SK-N-SH (cell line): ENCODE data around the gene SPTBN5. TPM values are rescaled to one million over a fixed set of nuclear protein-coding genes. Genes with fewer than 3 reads are reported as not detected.

Experiments used
- CTCF ChIA-PET: fragments of 300-600, 350-600 bp; formaldehyde crosslinking; extraction: SDS; loops from one replicate; lab custom pipeline; 2021; lab: Yijun Ruan, JAX
- POLR2A ChIA-PET: fragments of 350-600 bp; sonication (Branson Sonifier 250); formaldehyde crosslinking; extraction: SDS; loops from one replicate; lab custom pipeline; 2020; ENCODE audit warnings: antibody characterized with exemption, inconsistent platforms; lab: Yijun Ruan, JAX
- DNase-seq: peaks from one replicate; pipeline ENCODE4 v3.0.0; 2012
- H2AFZ ChIP-seq: fragments of 200-600 bp; sonication (generic); 2 replicates; pipeline ENCODE4 v1.8.1; 2016; ENCODE audit warnings: antibody characterized with exemption, mild to moderate bottlenecking, low read depth
- H3F3A ChIP-seq: fragments of 200-600 bp; sonication (generic); replicated peaks from 2 replicates; pipeline ENCODE3; 2016; ENCODE audit warnings: antibody characterized with exemption, mild to moderate bottlenecking; ENCODE audit not compliant: insufficient read depth
- H3K27ac ChIP-seq, 2 experiments: fragments of 200-500 bp in 1 of 2; fragments of 200-600 bp in 1 of 2; sonication (Bioruptor generic) in 1 of 2; sonication (generic), shearing (Covaris generic) in 1 of 2; 2 replicates each; pipeline versions ENCODE4 v1.5.1 to v1.6.1; 2014 to 2016; ENCODE audit warnings: low read depth in 2 of 2, inconsistent platforms in 1 of 2, low read length in 1 of 2, mild to moderate bottlenecking in 1 of 2, mixed read lengths in 1 of 2
- H3K27me3 ChIP-seq: fragments of 200-600 bp; sonication (generic), shearing (Covaris generic); 2 replicates; pipeline ENCODE4 v1.6.1; 2016; ENCODE audit warnings: mixed run types; ENCODE audit not compliant: insufficient read depth
- H3K36me3 ChIP-seq, 2 experiments: fragments of 200-500 bp in 1 of 2; fragments of 200-600 bp in 1 of 2; sonication (Bioruptor generic) in 1 of 2; sonication (generic) in 1 of 2; replicated peaks in 1 of 2; 2 replicates each; pipeline versions ENCODE3 to v1.5.1; 2014 to 2016; ENCODE audit warnings: low read length in 1 of 2, mild to moderate bottlenecking in 1 of 2; ENCODE audit not compliant: insufficient read depth in 2 of 2, control insufficient read depth in 1 of 2
- H3K4me1 ChIP-seq, 2 experiments: fragments of 200-500 bp in 1 of 2; fragments of 200-600 bp in 1 of 2; sonication (Bioruptor generic) in 1 of 2; sonication (generic), shearing (Covaris generic) in 1 of 2; 2 replicates each; pipeline versions ENCODE4 v1.5.1 to v1.6.1; 2014 to 2016; ENCODE audit warnings: low read depth in 1 of 2, low read length in 1 of 2, mixed run types in 1 of 2; ENCODE audit not compliant: insufficient read depth in 2 of 2, control insufficient read depth in 1 of 2
- H3K4me2 ChIP-seq: fragments of 200-600 bp; sonication (generic), shearing (Covaris generic); 2 replicates; pipeline ENCODE4 v1.6.1; 2017; ENCODE audit warnings: mixed run types
- H3K4me3 ChIP-seq, 2 experiments: fragments of 200-500 bp in 1 of 2; fragments of 200-600 bp in 1 of 2; sonication (Bioruptor generic) in 1 of 2; sonication (generic), shearing (Covaris generic) in 1 of 2; 2 replicates each; pipeline versions ENCODE4 v1.5.1 to v1.8.1; 2014 to 2016; ENCODE audit warnings: low read depth in 2 of 2, inconsistent platforms in 1 of 2, low read length in 1 of 2, mild to moderate bottlenecking in 1 of 2, mixed read lengths in 1 of 2, moderate library complexity in 1 of 2
- H3K79me2 ChIP-seq: fragments of 200-600 bp; sonication (generic); 2 replicates; pipeline ENCODE4 v1.8.1; 2017; ENCODE audit warnings: mild to moderate bottlenecking; ENCODE audit not compliant: insufficient read depth
- H3K9ac ChIP-seq: fragments of 200-600 bp; sonication (generic); 2 replicates; pipeline ENCODE4 v1.6.1; 2017; ENCODE audit warnings: mixed run types
- H3K9me2 ChIP-seq: fragments of 200-600 bp; sonication (generic); 2 replicates; pipeline ENCODE4 v1.6.1; 2017; ENCODE audit warnings: mixed run types
- H3K9me3 ChIP-seq: fragments of 200-600 bp; sonication (generic); 2 replicates; pipeline ENCODE4 v1.6.1; 2017; ENCODE audit warnings: mixed run types, mild to moderate bottlenecking, moderate library complexity
- H4K20me1 ChIP-seq: fragments of 200-600 bp; sonication (generic); 2 replicates; pipeline ENCODE4 v1.6.1; 2017; ENCODE audit warnings: mild to moderate bottlenecking, mixed run types; ENCODE audit not compliant: insufficient read depth
- ELF1 ChIP-seq: IDR thresholded peaks from 2 replicates; pipeline ENCODE4 v1.4.0; 2012
- EP300 ChIP-seq, 2 experiments: IDR thresholded peaks; 2 replicates each; pipeline versions ENCODE4 v1.4.0 to v1.6.1; 2012; ENCODE audit warnings: borderline replicate concordance in 1 of 2, low read depth in 1 of 2, low read length in 1 of 2
- EZH2phosphoT487 ChIP-seq: fragments of 200-600 bp; sonication (generic); IDR thresholded peaks from 2 replicates; pipeline ENCODE4 v1.6.1; 2017; ENCODE audit warnings: low read depth, mixed run types, mild to moderate bottlenecking, antibody characterized with exemption, moderate library complexity, borderline replicate concordance
- FOSL2 ChIP-seq: IDR thresholded peaks from 2 replicates; pipeline ENCODE4 v1.4.0; 2012; ENCODE audit warnings: low read depth, mild to moderate bottlenecking, moderate library complexity, borderline replicate concordance
- FOXJ3 ChIP-seq: sonication (generic); formaldehyde crosslinking; IDR thresholded peaks from 2 replicates; pipeline ENCODE4 v1.5.1; 2020; ENCODE audit warnings: mild to moderate bottlenecking, missing genetic modification reagents
- GABPA ChIP-seq: IDR thresholded peaks from 2 replicates; pipeline ENCODE4 v1.4.0; 2012; ENCODE audit warnings: low read depth, mild to moderate bottlenecking
- GATA2 ChIP-seq: sonication (generic); formaldehyde crosslinking; IDR thresholded peaks from 2 replicates; pipeline ENCODE4 v1.5.0; 2020; ENCODE audit warnings: mild to moderate bottlenecking, missing genetic modification reagents
- JUND ChIP-seq: IDR thresholded peaks from 2 replicates; pipeline ENCODE4 v1.4.0; 2012
- MEF2A ChIP-seq: IDR thresholded peaks from 2 replicates; pipeline ENCODE4 v1.4.0; 2012; ENCODE audit warnings: low read depth, borderline replicate concordance
- MXI1 ChIP-seq: IDR thresholded peaks from 2 replicates; pipeline ENCODE4 v1.6.1; 2012; ENCODE audit warnings: mild to moderate bottlenecking, low read depth, low read length, improper control_type of control experiment
- NFIC ChIP-seq: IDR thresholded peaks from 2 replicates; pipeline ENCODE4 v1.4.0; 2012; ENCODE audit warnings: borderline replicate concordance
- RAD21 ChIP-seq: IDR thresholded peaks from 2 replicates; pipeline ENCODE4 v1.6.1; 2012; ENCODE audit warnings: mild to moderate bottlenecking, low read length
- RCOR1 ChIP-seq: fragments of 150-350 bp; IDR thresholded peaks from 2 replicates; pipeline ENCODE4 v1.6.1; 2017; ENCODE audit warnings: antibody characterized with exemption, low read length
- SIN3A ChIP-seq: IDR thresholded peaks from 2 replicates; pipeline ENCODE4 v1.6.1; 2012; ENCODE audit warnings: low read depth, mild to moderate bottlenecking, low read length, moderate library complexity, borderline replicate concordance
- TCF12 ChIP-seq: IDR thresholded peaks from 2 replicates; pipeline ENCODE4 v1.4.0; 2012
- TEAD4 ChIP-seq: IDR thresholded peaks from 2 replicates; pipeline ENCODE4 v1.4.0; 2012; ENCODE audit warnings: mild to moderate bottlenecking, borderline replicate concordance; ENCODE audit not compliant: insufficient read depth
- YY1 ChIP-seq: IDR thresholded peaks from 2 replicates; pipeline ENCODE4 v1.4.0; 2012; ENCODE audit warnings: low read depth, mild to moderate bottlenecking
- WGBS: methylation state at CpG from one replicate; pipeline ENCODE4 v1.1.6; 2017; ENCODE audit warnings: low lambda C conversion rate; 5-methylcytosine and 5-hydroxymethylcytosine counted together
- polyA plus RNA-seq, 3 experiments: library from polyadenylated mRNA; depleted of rRNA; stranded (reverse); fragments of >200 nt; gene quantifications; 2 replicates each; pipeline ENCODE4 v1.2.3, GENCODE V29; 2012
- TF ChIP-seq, protein P1 (sequence below): IDR thresholded peaks from 2 replicates; pipeline ENCODE4 v1.4.0; 2012; ENCODE audit warnings: low read depth
- TF ChIP-seq, protein P2 (sequence below): fragments of 200-600 bp; sonication (generic); IDR thresholded peaks from 2 replicates; pipeline ENCODE4 v1.6.1; 2017; ENCODE audit warnings: antibody characterized with exemption, mild to moderate bottlenecking, moderate library complexity
- TF ChIP-seq, protein P3 (sequence below): IDR thresholded peaks from 2 replicates; pipeline ENCODE4 v1.4.0; 2012; ENCODE audit warnings: low read depth, borderline replicate concordance
- TF ChIP-seq, protein P4 (sequence below): IDR thresholded peaks from 2 replicates; pipeline ENCODE4 v1.6.1; 2012; ENCODE audit warnings: mild to moderate bottlenecking, low read depth, low read length, moderate library complexity

SPTBN5 gene
- polyA plus RNA-seq, 1 of the 3 experiments (the other 2 are of a cell fraction), result 0.23 TPM

DNA sequence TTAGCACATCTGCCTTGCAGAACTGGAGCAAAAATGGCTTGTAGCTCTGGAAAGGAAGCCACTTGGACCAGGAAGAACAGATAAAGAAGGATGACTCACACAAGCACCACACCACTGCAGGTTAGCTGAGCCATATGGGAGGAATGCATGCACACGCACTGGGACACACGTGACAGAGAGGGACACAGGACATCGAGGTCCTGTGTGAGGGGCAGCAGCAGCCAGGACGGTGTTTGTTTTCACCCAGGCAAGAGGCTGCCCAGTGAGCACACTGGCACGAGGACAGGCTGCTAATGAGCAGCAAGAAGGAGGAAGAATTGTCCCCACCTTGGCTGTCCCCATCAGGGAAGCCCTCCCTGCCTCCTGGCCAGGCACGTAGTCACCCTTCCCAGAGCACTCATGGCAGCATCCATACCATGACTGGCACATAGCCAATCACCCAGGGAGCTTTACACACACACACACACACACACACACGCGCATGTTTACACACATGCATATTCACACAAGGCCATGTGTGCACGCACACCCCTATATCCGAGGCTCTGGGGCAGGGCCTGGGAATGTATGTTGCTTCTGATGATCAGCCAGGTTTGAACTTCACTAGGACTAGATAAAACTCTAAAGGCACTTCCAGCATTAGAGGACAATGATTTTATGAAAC, 24.0 kb upstream of the SPTBN5 start:
- H3K9me3 ChIP-seq, result no peaks in the 10 kb centered on the region
- no peak overlapping the region for H3K9ac ChIP-seq
- 72% methylated on average over 10 of the region's 10 CpGs for WGBS
- no peaks in the 10 kb centered on the region for H3K27me3 ChIP-seq
- H3K27ac ChIP-seq, result peak overlapping the region; percentile 2 to 50; a peak in 3 of 4 replicates
- H3K9me2 ChIP-seq, result no peaks in the 10 kb centered on the region
- CTCF ChIA-PET, result no interaction called here
- TF ChIP-seq RCOR1 (no peak), FOSL2 (peak; percentile 87), FOXJ3 (CRISPR knock-in tag) (no peak), JUND (peak; percentile 70; the same call in 1 of the 2 replicates), YY1 (no peak), EP300 (IDR thresholded peaks at IDR 0.05; ENCODE audit: borderline replicate concordance in 1 of 2, low read depth in 1 of 2, low read length in 1 of 2) (0 out of 4 replicates have a peak, but pooled peaks of 1 of the 2 experiments have one; percentile 20), TCF12 (peak; percentile 75), ELF1 (peak; percentile 53), RAD21 (no peak), GATA2 (CRISPR knock-in tag) (no peak), GABPA (no peak), MXI1 (no peak), SIN3A (no peak), MEF2A (no peak), TEAD4 (no peak), NFIC (peak; percentile 18; the same call in 1 of the 2 replicates), EZH2phosphoT487 (no peak)
- TF ChIP-seq, protein P1, sequence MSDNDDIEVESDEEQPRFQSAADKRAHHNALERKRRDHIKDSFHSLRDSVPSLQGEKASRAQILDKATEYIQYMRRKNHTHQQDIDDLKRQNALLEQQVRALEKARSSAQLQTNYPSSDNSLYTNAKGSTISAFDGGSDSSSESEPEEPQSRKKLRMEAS, result peak; percentile 86
- TF ChIP-seq, protein P2, sequence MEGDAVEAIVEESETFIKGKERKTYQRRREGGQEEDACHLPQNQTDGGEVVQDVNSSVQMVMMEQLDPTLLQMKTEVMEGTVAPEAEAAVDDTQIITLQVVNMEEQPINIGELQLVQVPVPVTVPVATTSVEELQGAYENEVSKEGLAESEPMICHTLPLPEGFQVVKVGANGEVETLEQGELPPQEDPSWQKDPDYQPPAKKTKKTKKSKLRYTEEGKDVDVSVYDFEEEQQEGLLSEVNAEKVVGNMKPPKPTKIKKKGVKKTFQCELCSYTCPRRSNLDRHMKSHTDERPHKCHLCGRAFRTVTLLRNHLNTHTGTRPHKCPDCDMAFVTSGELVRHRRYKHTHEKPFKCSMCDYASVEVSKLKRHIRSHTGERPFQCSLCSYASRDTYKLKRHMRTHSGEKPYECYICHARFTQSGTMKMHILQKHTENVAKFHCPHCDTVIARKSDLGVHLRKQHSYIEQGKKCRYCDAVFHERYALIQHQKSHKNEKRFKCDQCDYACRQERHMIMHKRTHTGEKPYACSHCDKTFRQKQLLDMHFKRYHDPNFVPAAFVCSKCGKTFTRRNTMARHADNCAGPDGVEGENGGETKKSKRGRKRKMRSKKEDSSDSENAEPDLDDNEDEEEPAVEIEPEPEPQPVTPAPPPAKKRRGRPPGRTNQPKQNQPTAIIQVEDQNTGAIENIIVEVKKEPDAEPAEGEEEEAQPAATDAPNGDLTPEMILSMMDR, result no peak
- TF ChIP-seq, protein P3, sequence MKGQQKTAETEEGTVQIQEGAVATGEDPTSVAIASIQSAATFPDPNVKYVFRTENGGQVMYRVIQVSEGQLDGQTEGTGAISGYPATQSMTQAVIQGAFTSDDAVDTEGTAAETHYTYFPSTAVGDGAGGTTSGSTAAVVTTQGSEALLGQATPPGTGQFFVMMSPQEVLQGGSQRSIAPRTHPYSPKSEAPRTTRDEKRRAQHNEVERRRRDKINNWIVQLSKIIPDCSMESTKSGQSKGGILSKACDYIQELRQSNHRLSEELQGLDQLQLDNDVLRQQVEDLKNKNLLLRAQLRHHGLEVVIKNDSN, result peak; percentile 69; the same call in 1 of the 2 replicates
- TF ChIP-seq, protein P4, sequence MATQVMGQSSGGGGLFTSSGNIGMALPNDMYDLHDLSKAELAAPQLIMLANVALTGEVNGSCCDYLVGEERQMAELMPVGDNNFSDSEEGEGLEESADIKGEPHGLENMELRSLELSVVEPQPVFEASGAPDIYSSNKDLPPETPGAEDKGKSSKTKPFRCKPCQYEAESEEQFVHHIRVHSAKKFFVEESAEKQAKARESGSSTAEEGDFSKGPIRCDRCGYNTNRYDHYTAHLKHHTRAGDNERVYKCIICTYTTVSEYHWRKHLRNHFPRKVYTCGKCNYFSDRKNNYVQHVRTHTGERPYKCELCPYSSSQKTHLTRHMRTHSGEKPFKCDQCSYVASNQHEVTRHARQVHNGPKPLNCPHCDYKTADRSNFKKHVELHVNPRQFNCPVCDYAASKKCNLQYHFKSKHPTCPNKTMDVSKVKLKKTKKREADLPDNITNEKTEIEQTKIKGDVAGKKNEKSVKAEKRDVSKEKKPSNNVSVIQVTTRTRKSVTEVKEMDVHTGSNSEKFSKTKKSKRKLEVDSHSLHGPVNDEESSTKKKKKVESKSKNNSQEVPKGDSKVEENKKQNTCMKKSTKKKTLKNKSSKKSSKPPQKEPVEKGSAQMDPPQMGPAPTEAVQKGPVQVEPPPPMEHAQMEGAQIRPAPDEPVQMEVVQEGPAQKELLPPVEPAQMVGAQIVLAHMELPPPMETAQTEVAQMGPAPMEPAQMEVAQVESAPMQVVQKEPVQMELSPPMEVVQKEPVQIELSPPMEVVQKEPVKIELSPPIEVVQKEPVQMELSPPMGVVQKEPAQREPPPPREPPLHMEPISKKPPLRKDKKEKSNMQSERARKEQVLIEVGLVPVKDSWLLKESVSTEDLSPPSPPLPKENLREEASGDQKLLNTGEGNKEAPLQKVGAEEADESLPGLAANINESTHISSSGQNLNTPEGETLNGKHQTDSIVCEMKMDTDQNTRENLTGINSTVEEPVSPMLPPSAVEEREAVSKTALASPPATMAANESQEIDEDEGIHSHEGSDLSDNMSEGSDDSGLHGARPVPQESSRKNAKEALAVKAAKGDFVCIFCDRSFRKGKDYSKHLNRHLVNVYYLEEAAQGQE, result no peak
- TF ChIP-seq, all 33 proteins: peak for 8
- POLR2A ChIA-PET, result no interaction called here
- Histone ChIP-seq H4K20me1 (0 out of 2 replicates have a peak, but pooled peaks cover 4% of the 10 kb centered on the region), H2AFZ (no peak overlapping the region), H3F3A (peaks cover 6% of the 10 kb centered on the region), H3K4me3 (no peak overlapping the region; a peak in 1 of 4 replicates), H3K36me3 (peaks cover 0 to 4% of the 10 kb centered on the region in 2 experiments), H3K4me1 (peaks cover 5 to 8% of the 10 kb centered on the region in 2 experiments; a peak in 2 of 4 replicates), H3K79me2 (peaks cover 11% of the 10 kb centered on the region; the same call in 1 of the 2 replicates), H3K4me2 (peak overlapping the region; percentile 66)
- DNase-seq, result no peak
